Measurements from ENCODE around the gene TP53RK. TPM values are rescaled to one million over a fixed set of nuclear protein-coding genes. Genes with fewer than 3 reads are reported as not detected.

Gene TP53RK
- total RNA-seq, 5 donors from 2014 or later (not counting 1 experiment from before 2014, with no cell fraction given) = 5.8 to 23.2 (median 21.9) TPM

GRCh38 chr20:46635514-46636136 lies 53.6 kb downstream of the TP53RK start:
- Mint-ChIP-seq H3K27me3 (peaks cover 14 to 30% of the 10 kb centered on the region in 2 donors), H3K4me1 (no peaks in the 10 kb centered on the region), H3K9me3 (no peaks in the 10 kb centered on the region), H3K27ac (no peak overlapping the region), H3K36me3 (no peaks in the 10 kb centered on the region), H3K4me3 (no peak overlapping the region)
- Histone ChIP-seq H3K36me3 (ENCODE audit: control insufficient read depth in 2 of 2, extremely low read depth in 1 of 2, insufficient read depth in 1 of 2, low read length in 1 of 2) (no peaks in the 10 kb centered on the region), H3K4me3 (ENCODE audit: control insufficient read depth in 1 of 2, extremely low read depth in 1 of 2, low read length in 1 of 2) (no peak overlapping the region), H3K4me1 (ENCODE audit: control insufficient read depth in 1 of 2, extremely low read depth in 1 of 2, insufficient read depth in 2 of 2, low read length in 2 of 2) (no peaks in the 10 kb centered on the region), H3K9me3 (no peaks in the 10 kb centered on the region), H3K27ac (ENCODE audit: low read length) (no peak overlapping the region), H3K27me3 (replicated peaks in 1 of 2; ENCODE audit: control insufficient read depth in 2 of 2, extremely low read depth in 1 of 2, insufficient read depth in 2 of 2, low read length in 1 of 2) (peaks cover 0 to 41% of the 10 kb centered on the region in 2 experiments)
- CTCF ChIA-PET = no interaction called here
- no peak for ATAC-seq (replicated peaks in 1 of 4)
- POLR2A ChIA-PET = no interaction called here
- DNase-seq = no peak
- WGBS (ENCODE audit: insufficient coverage) = 46% methylated on average over 3 of the region's 5 CpGs

GRCh38 chr20:46634528-46634927 lies 54.7 kb downstream of the TP53RK start:
- Histone ChIP-seq H3K36me3 (ENCODE audit: control insufficient read depth in 2 of 2, extremely low read depth in 1 of 2, insufficient read depth in 1 of 2, low read length in 1 of 2) (no peaks in the 10 kb centered on the region), H3K4me1 (ENCODE audit: control insufficient read depth in 1 of 2, extremely low read depth in 1 of 2, insufficient read depth in 2 of 2, low read length in 2 of 2) (no peaks in the 10 kb centered on the region), H3K9me3 (no peaks in the 10 kb centered on the region), H3K27ac (ENCODE audit: low read length) (no peak overlapping the region), H3K27me3 (replicated peaks in 1 of 2; ENCODE audit: control insufficient read depth in 2 of 2, extremely low read depth in 1 of 2, insufficient read depth in 2 of 2, low read length in 1 of 2) (peaks cover 0 to 35% of the 10 kb centered on the region in 2 experiments), H3K4me3 (ENCODE audit: control insufficient read depth in 1 of 2, extremely low read depth in 1 of 2, low read length in 1 of 2) (no peak overlapping the region)
- H3K36me3 Mint-ChIP-seq = no peaks in the 10 kb centered on the region
- DNase-seq (no peak), ATAC-seq (replicated peaks in 1 of 4) (no peak)
- H3K27me3 Mint-ChIP-seq = peaks cover 14 to 32% of the 10 kb centered on the region in 2 donors
- H3K9me3 Mint-ChIP-seq = peaks cover 0 to 7% (median 4%) of the 10 kb centered on the region in 3 donors
- 73% methylated on average over 3 of the region's 6 CpGs for WGBS (ENCODE audit: insufficient coverage)
- ChIA-PET POLR2A (no interaction called here), CTCF (no interaction called here)
- no peak overlapping the region for H3K4me3 Mint-ChIP-seq
- no peak overlapping the region for H3K27ac Mint-ChIP-seq
- H3K4me1 Mint-ChIP-seq = no peaks in the 10 kb centered on the region

Other genes with a start within 250 kb of the TP53RK start
- gene ZNF334, start 175.9 kb downstream of the TP53RK start, total RNA-seq = under 1 TPM; 0.14 to 0.26 (median 0.23) TPM
- not detected for gene OCSTAMP, start 138.8 kb downstream of the TP53RK start, total RNA-seq
- under 1 TPM in 4 of 5 donors, not detected in 1; 0.16 to 0.49 (median 0.33) TPM for gene SLC13A3, start 38.0 kb downstream of the TP53RK start, total RNA-seq
- under 1 TPM in 3 of 5 donors, not detected in 2; 0.07 to 0.54 (median 0.09) TPM for gene SLC2A10, start 20.2 kb upstream of the TP53RK start, total RNA-seq
- not detected for gene EYA2, start 205.4 kb upstream of the TP53RK start, total RNA-seq

Measured in T-cell (primary cell).